HCT116 (cell line): ENCODE measurements around the gene ASPG. TPM values are rescaled to one million over a fixed set of nuclear protein-coding genes. Genes with fewer than 3 reads are reported as not detected.

ENCODE experiments used
- ATAC-seq: fragments of 200-7000 bp; cut with Tn5 transposase; 2 replicates; pipeline ENCODE4 v1.9.1; 2020; ENCODE audit warnings: mild to moderate bottlenecking, moderate library complexity
- BruUV-seq: library from RNA; stranded (reverse); fragments of 400-500 nt; replicated peaks from 2 replicates; lab custom pipeline; 2021; lab: Mats Ljungman, UMichigan
- CTCF ChIA-PET: fragments of 300-600 bp; sonication (Branson Sonifier 250); formaldehyde crosslinking; loops from one replicate; lab custom pipeline; 2021; ENCODE audit warnings: antibody characterized with exemption; lab: Charles Lee
- POLR2A ChIA-PET: fragments of 300-600, 350-600 bp; sonication (Branson Sonifier 250); formaldehyde crosslinking; loops from one replicate; lab custom pipeline; 2021; ENCODE audit warnings: antibody characterized with exemption; lab: Charles Lee
- RAD21 ChIA-PET, 2 experiments: fragments of 300-600 bp; sonication (Branson Sonifier 250); formaldehyde crosslinking; loops; one replicate each; lab custom pipeline; 2023; ENCODE audit warnings: low total read pairs in 2 of 2; ENCODE audit not compliant: uncharacterized antibody in 2 of 2, unreplicated experiment in 2 of 2, low non-redundant PET in 1 of 2; lab: Charles Lee
- DNase-seq: peaks from one replicate; pipeline ENCODE4 v3.0.0-alpha.2; 2010; ENCODE audit warnings: low read depth, low spot score
- H2AFZ ChIP-seq: fragments of 200-600 bp; shearing (Covaris generic), sonication (generic); 2 replicates; pipeline ENCODE4 v1.6.1; 2017; ENCODE audit warnings: low read depth, mixed run types, mixed read lengths, antibody characterized with exemption, low read length; ENCODE audit not compliant: poor library complexity, severe bottlenecking
- H3K27ac ChIP-seq: 2 replicates; pipeline ENCODE4 v1.5.1; 2012; ENCODE audit warnings: low read depth, low read length
- H3K27me3 ChIP-seq: fragments of 200-600 bp; sonication (generic); 2 replicates; pipeline ENCODE4 v1.6.1; 2016; ENCODE audit warnings: mixed run types, low read length, mixed read lengths; ENCODE audit not compliant: insufficient read depth
- H3K36me3 ChIP-seq, 2 experiments: fragments of 200-500 bp in 1 of 2; fragments of 200-600 bp in 1 of 2; sonication (Bioruptor generic) in 1 of 2; sonication (generic) in 1 of 2; 2 replicates each; pipeline versions ENCODE4 v1.5.1 to v1.6.1; 2014 to 2016; ENCODE audit warnings: low read length in 2 of 2, inconsistent platforms in 1 of 2, mixed read lengths in 1 of 2, mixed run types in 1 of 2; ENCODE audit not compliant: insufficient read depth in 2 of 2, control insufficient read depth in 1 of 2
- H3K4me1 ChIP-seq, 2 experiments: fragments of 200-600 bp in 1 of 2; sonication (generic) in 1 of 2; 2 replicates each; pipeline versions ENCODE4 v1.5.1 to v1.6.1; 2012 to 2017; ENCODE audit warnings: low read length in 2 of 2, inconsistent platforms in 1 of 2, mild to moderate bottlenecking in 1 of 2, mixed read lengths in 1 of 2, mixed run types in 1 of 2, moderate library complexity in 1 of 2; ENCODE audit not compliant: insufficient read depth in 2 of 2, control insufficient read depth in 1 of 2
- H3K4me2 ChIP-seq: fragments of 200-600 bp; sonication (generic); 2 replicates; pipeline ENCODE4 v1.6.1; 2017; ENCODE audit warnings: mixed run types, low read length, mixed read lengths
- H3K4me3 ChIP-seq, 2 experiments: fragments of 200-600 bp in 1 of 2; sonication (generic) in 1 of 2; replicated peaks in 1 of 2; 2 replicates each; pipeline ENCODE4 v1.5.1; 2011 to 2016; ENCODE audit warnings: low read length in 2 of 2, control low read depth in 1 of 2, low read depth in 1 of 2, mild to moderate bottlenecking in 1 of 2, mixed read lengths in 1 of 2, mixed run types in 1 of 2
- H3K79me2 ChIP-seq: fragments of 200-600 bp; sonication (generic); 2 replicates; pipeline ENCODE4 v1.6.1; 2017; ENCODE audit warnings: mild to moderate bottlenecking, mixed run types, low read length, moderate library complexity, mixed read lengths; ENCODE audit not compliant: insufficient read depth
- H3K9ac ChIP-seq: fragments of 200-600 bp; sonication (generic); 2 replicates; pipeline ENCODE4 v1.6.1; 2016; ENCODE audit warnings: low read length, mixed read lengths
- H3K9me2 ChIP-seq: fragments of 200-600 bp; sonication (generic), shearing (Covaris generic); 2 replicates; pipeline ENCODE4 v1.6.1; 2017; ENCODE audit warnings: mixed run types, mild to moderate bottlenecking, moderate library complexity; ENCODE audit not compliant: insufficient read depth
- H3K9me3 ChIP-seq, 2 experiments: fragments of 200-500 bp in 1 of 2; fragments of 200-600 bp in 1 of 2; sonication (Bioruptor generic) in 1 of 2; sonication (generic) in 1 of 2; 2 replicates each; pipeline ENCODE4 v1.6.1; 2014 to 2017; ENCODE audit warnings: low read length in 2 of 2, mixed read lengths in 2 of 2, inconsistent platforms in 1 of 2, low read depth in 1 of 2, mild to moderate bottlenecking in 1 of 2, mixed run types in 1 of 2, moderate library complexity in 1 of 2; ENCODE audit not compliant: control insufficient read depth in 1 of 2, insufficient read depth in 1 of 2
- H4K20me1 ChIP-seq: fragments of 200-600 bp; sonication (generic), shearing (Covaris generic); 2 replicates; pipeline ENCODE4 v1.6.1; 2017; ENCODE audit warnings: mixed run types, mild to moderate bottlenecking, moderate library complexity; ENCODE audit not compliant: insufficient read depth
- ATF3 ChIP-seq: IDR thresholded peaks from 2 replicates; pipeline ENCODE4 v1.6.1; 2012
- EZH2 ChIP-seq: fragments of 200-600 bp; sonication (generic); IDR thresholded peaks from 2 replicates; pipeline ENCODE4 v1.6.1; 2017; ENCODE audit warnings: antibody characterized with exemption, mixed run types
- FOSL1 ChIP-seq: IDR thresholded peaks from 2 replicates; pipeline ENCODE4 v1.6.1; 2012; ENCODE audit warnings: low read depth
- POLR2A ChIP-seq: IDR thresholded peaks from 2 replicates; pipeline ENCODE4 v1.7.0; 2011; ENCODE audit warnings: borderline replicate concordance; ENCODE audit not compliant: insufficient read depth, insufficient read length; ENCODE audit errors: extremely low read depth
- POLR2AphosphoS5 ChIP-seq: IDR thresholded peaks from 2 replicates; pipeline ENCODE4 v1.6.1; 2011; ENCODE audit warnings: mild to moderate bottlenecking, low read depth, low read length, moderate library complexity
- REST ChIP-seq: IDR thresholded peaks from 2 replicates; pipeline ENCODE4 v1.6.1; 2012; ENCODE audit warnings: low read depth
- SIN3A ChIP-seq: IDR thresholded peaks from 2 replicates; pipeline ENCODE4 v1.6.1; 2012; ENCODE audit warnings: low read depth
- SP1 ChIP-seq: IDR thresholded peaks from 2 replicates; pipeline ENCODE4 v1.6.1; 2012; ENCODE audit warnings: low read depth
- YY1 ChIP-seq: IDR thresholded peaks from 2 replicates; pipeline ENCODE4 v1.6.1; 2011; ENCODE audit warnings: low read length, low read depth, moderate library complexity, mild to moderate bottlenecking; ENCODE audit not compliant: insufficient replicate concordance; ENCODE audit errors: extremely low read depth
- ZBTB33 ChIP-seq: IDR thresholded peaks from 2 replicates; pipeline ENCODE4 v1.6.1; 2011; ENCODE audit warnings: mild to moderate bottlenecking, low read length, moderate library complexity; ENCODE audit not compliant: insufficient replicate concordance; ENCODE audit errors: extremely low read depth
- ZFX ChIP-seq: fragments of 450-650 bp; IDR thresholded peaks from 2 replicates; pipeline ENCODE4 v1.6.1; 2017
- ZNF274 ChIP-seq: fragments of 200-500 bp; sonication (Bioruptor generic); IDR thresholded peaks from 2 replicates; pipeline ENCODE4 v1.6.1; 2014; ENCODE audit warnings: mild to moderate bottlenecking, low read depth, low read length, inconsistent platforms
- intact Hi-C: fragments of 100-400 bp; cut with micrococcal nuclease; formaldehyde crosslinking; loops from 2 replicates; pipeline ENCODE4 v1.10.0; 2022
- total RNA-seq: library from RNA; stranded (reverse); gene quantifications from one replicate; pipeline ENCODE4 v1.2.1, GENCODE V29; 2021; ENCODE audit not compliant: unreplicated experiment

ASPG gene
- total RNA-seq, 1 experiment from 2014 or later: not detected

- CTCF ChIA-PET: no interaction called here
Measured at GRCh38 chr14:104151026-104151381, 65.5 kb downstream of the ASPG start.

GRCh38 chr14:104151566-104152245 is 66.2 kb downstream of the ASPG start:
- no TSS peak for BruUV-seq
- TF ChIP-seq EZH2: no peak
- no peak for TF ChIP-seq ATF3
- TF ChIP-seq ZNF274: no peak
- TF ChIP-seq ZFX: no peak
- TF ChIP-seq POLR2AphosphoS5: no peak
- no peak for TF ChIP-seq REST
- TF ChIP-seq SP1: no peak
- no peak for TF ChIP-seq FOSL1
- TF ChIP-seq YY1: no peak
- no peak for TF ChIP-seq POLR2A
- no peak for TF ChIP-seq SIN3A

More at GRCh38 chr14:104151026-104151381, 65.5 kb downstream of the ASPG start:
- ATAC-seq (no peak), DNase-seq (no peak)
- Histone ChIP-seq H3K27ac (no peak overlapping the region), H3K9me2 (no peaks in the 10 kb centered on the region), H3K4me1 (peaks cover 11 to 18% of the 10 kb centered on the region in 2 experiments), H3K79me2 (peaks cover 18% of the 10 kb centered on the region; the same call in 1 of the 2 replicates), H3K4me2 (no peak overlapping the region), H2AFZ (no peak overlapping the region), H3K27me3 (no peaks in the 10 kb centered on the region), H4K20me1 (no peaks in the 10 kb centered on the region), H3K36me3 (no peaks in the 10 kb centered on the region; a peak in 1 of 4 replicates), H3K9ac (no peak overlapping the region), H3K9me3 (no peaks in the 10 kb centered on the region), H3K4me3 (no peak overlapping the region)
- BruUV-seq: no TSS peak
- POLR2A ChIA-PET: no interaction called here
- RAD21 ChIA-PET: no interaction called here
- intact Hi-C loops: no loop called here
- TF ChIP-seq ZBTB33: no peak

More at GRCh38 chr14:104151566-104152245, 66.2 kb downstream of the ASPG start:
- Histone ChIP-seq H2AFZ (no peak overlapping the region), H3K9ac (no peak overlapping the region), H3K9me2 (no peaks in the 10 kb centered on the region), H3K79me2 (peaks cover 12% of the 10 kb centered on the region; the same call in 1 of the 2 replicates), H3K27me3 (no peaks in the 10 kb centered on the region), H3K27ac (no peak overlapping the region), H4K20me1 (no peaks in the 10 kb centered on the region), H3K4me2 (no peak overlapping the region), H3K9me3 (no peaks in the 10 kb centered on the region), H3K4me3 (no peak overlapping the region), H3K36me3 (no peaks in the 10 kb centered on the region; a peak in 1 of 4 replicates), H3K4me1 (peaks cover 11 to 18% of the 10 kb centered on the region in 2 experiments)
- no peak for ATAC-seq
- ChIA-PET CTCF (no interaction called here), RAD21 (no interaction called here), POLR2A (no interaction called here)
- no peak for DNase-seq
- intact Hi-C loops: no loop called here
